IMR-90 (cell line): ENCODE data around the gene MRPL23. TPM values are rescaled to one million over a fixed set of nuclear protein-coding genes. Genes with fewer than 3 reads are reported as not detected.

Source experiments
- ATAC-seq: fragments of 200-7000 bp; cut with Tn5 transposase; 2 replicates; pipeline ENCODE4 v1.9.1; 2020; ENCODE audit warnings: low read depth, mild to moderate bottlenecking, moderate library complexity
- BruUV-seq: library from RNA; stranded (reverse); fragments of 400-500 nt; replicated peaks from 2 replicates; lab custom pipeline; 2021; lab: Mats Ljungman, UMichigan
- CTCF ChIA-PET: fragments of 300-600 bp; formaldehyde crosslinking; extraction: SDS; loops from one replicate; lab custom pipeline; 2021; ENCODE audit warnings: antibody characterized with exemption; lab: Yijun Ruan, JAX
- POLR2A ChIA-PET: fragments of 300-600 bp; sonication (Branson Sonifier 250); formaldehyde crosslinking; loops from one replicate; lab custom pipeline; 2022; ENCODE audit warnings: antibody characterized with exemption; ENCODE audit not compliant: unreplicated experiment; lab: Charles Lee
- DNase-seq: peaks from one replicate; pipeline ENCODE4 v3.0.0; 2013
- H2AFZ ChIP-seq: replicated peaks from 2 replicates; pipeline ENCODE3; 2013; ENCODE audit warnings: low read length, mild to moderate bottlenecking; ENCODE audit not compliant: poor library complexity
- H2AK5ac ChIP-seq: 2 replicates; pipeline ENCODE4 v1.6.1; 2013; ENCODE audit warnings: low read depth, low read length, inconsistent platforms
- H2AK9ac ChIP-seq: replicated peaks from 2 replicates; pipeline ENCODE3; 2013; ENCODE audit warnings: mild to moderate bottlenecking, low read depth, low read length, moderate library complexity; ENCODE audit not compliant: poor library complexity
- H2BK120ac ChIP-seq: 2 replicates; pipeline ENCODE4 v1.6.1; 2013; ENCODE audit warnings: low read depth, low read length, inconsistent platforms
- H2BK15ac ChIP-seq: 3 replicates; pipeline ENCODE4 v1.6.1; 2013; ENCODE audit warnings: low read depth, low read length, inconsistent platforms
- H2BK20ac ChIP-seq: 2 replicates; pipeline ENCODE4 v1.6.1; 2013; ENCODE audit warnings: low read depth, mild to moderate bottlenecking, inconsistent platforms, low read length, moderate library complexity
- H2BK5ac ChIP-seq: 2 replicates; pipeline ENCODE4 v1.6.1; 2013; ENCODE audit warnings: mild to moderate bottlenecking, low read depth, low read length, inconsistent platforms; ENCODE audit not compliant: poor library complexity, severe bottlenecking
- H3K14ac ChIP-seq: replicated peaks from 2 replicates; pipeline ENCODE4 v1.6.1; 2013; ENCODE audit warnings: low read depth, low read length, inconsistent platforms
- H3K18ac ChIP-seq: 2 replicates; pipeline ENCODE4 v1.6.1; 2013; ENCODE audit warnings: low read depth, low read length, control low read depth
- H3K23ac ChIP-seq: 2 replicates; pipeline ENCODE4 v1.6.1; 2013; ENCODE audit warnings: low read depth, low read length, inconsistent platforms
- H3K27ac ChIP-seq: 2 replicates; pipeline ENCODE4 v1.5.1; 2013; ENCODE audit warnings: mild to moderate bottlenecking, control low read depth, low read length; ENCODE audit not compliant: insufficient read depth
- H3K27me3 ChIP-seq: 2 replicates; pipeline ENCODE4 v1.6.1; 2013; ENCODE audit warnings: low read length; ENCODE audit not compliant: control insufficient read depth, insufficient read depth
- H3K36me3 ChIP-seq: 2 replicates; pipeline ENCODE4 v1.6.1; 2013; ENCODE audit warnings: low read length, mixed read lengths; ENCODE audit not compliant: control insufficient read depth, insufficient read depth
- H3K4ac ChIP-seq: 2 replicates; pipeline ENCODE4 v1.6.1; 2013; ENCODE audit warnings: low read depth, low read length, inconsistent platforms
- H3K4me1 ChIP-seq: 2 replicates; pipeline ENCODE4 v1.6.1; 2013; ENCODE audit warnings: low read length, mixed read lengths; ENCODE audit not compliant: control insufficient read depth, insufficient read depth
- H3K4me2 ChIP-seq: 2 replicates; pipeline ENCODE4 v1.6.1; 2013; ENCODE audit warnings: low read depth, mild to moderate bottlenecking, control low read depth, low read length, moderate library complexity
- H3K4me3 ChIP-seq: 2 replicates; pipeline ENCODE4 v1.5.1; 2013; ENCODE audit warnings: low read depth, mild to moderate bottlenecking, control low read depth, low read length, moderate library complexity; ENCODE audit not compliant: insufficient read depth
- H3K56ac ChIP-seq: 2 replicates; pipeline ENCODE4 v1.6.1; 2013; ENCODE audit warnings: low read length, inconsistent platforms; ENCODE audit not compliant: insufficient read depth; ENCODE audit errors: extremely low read depth
- H3K79me1 ChIP-seq, 2 experiments: 2 replicates each; pipeline ENCODE4 v1.6.1; 2013; ENCODE audit warnings: low read length in 2 of 2, inconsistent platforms in 1 of 2, low read depth in 1 of 2
- H3K9ac ChIP-seq: 2 replicates; pipeline ENCODE4 v1.6.1; 2013; ENCODE audit warnings: low read depth, low read length, control low read depth
- H3K9me1 ChIP-seq: 2 replicates; pipeline ENCODE4 v1.6.1; 2013; ENCODE audit warnings: low read length, inconsistent platforms; ENCODE audit not compliant: insufficient read depth
- H3K9me3 ChIP-seq: 2 replicates; pipeline ENCODE4 v1.6.1; 2013; ENCODE audit warnings: low read length; ENCODE audit not compliant: control insufficient read depth, insufficient read depth
- H4K20me1 ChIP-seq: 2 replicates; pipeline ENCODE4 v1.6.1; 2013; ENCODE audit warnings: low read length, inconsistent platforms; ENCODE audit not compliant: insufficient read depth
- H4K5ac ChIP-seq: 2 replicates; pipeline ENCODE4 v1.6.1; 2013; ENCODE audit warnings: mild to moderate bottlenecking, low read depth, low read length, control low read depth
- H4K8ac ChIP-seq, 2 experiments: 2 replicates each; pipeline ENCODE4 v1.6.1; 2013; ENCODE audit warnings: low read depth in 2 of 2, low read length in 2 of 2, control low read depth in 1 of 2, inconsistent platforms in 1 of 2
- H4K91ac ChIP-seq: 2 replicates; pipeline ENCODE4 v1.6.1; 2013; ENCODE audit warnings: low read depth, low read length, inconsistent platforms; ENCODE audit not compliant: insufficient read depth
- BHLHE40 ChIP-seq: fragments of 150-350 bp; IDR thresholded peaks from 2 replicates; pipeline ENCODE4 v1.6.1; 2016; ENCODE audit warnings: mild to moderate bottlenecking, low read depth, low read length
- CEBPB ChIP-seq: IDR thresholded peaks from 2 replicates; pipeline ENCODE4 v1.6.1; 2012; ENCODE audit warnings: low read depth, low read length, improper control_type of control experiment
- CHD1 ChIP-seq: IDR thresholded peaks from 2 replicates; pipeline ENCODE4 v1.6.1; 2012; ENCODE audit warnings: low read depth, low read length, improper control_type of control experiment
- ELK1 ChIP-seq: fragments of 150-350 bp; IDR thresholded peaks from 2 replicates; pipeline ENCODE4 v1.6.1; 2016; ENCODE audit warnings: low read depth, mild to moderate bottlenecking, low read length, moderate library complexity, borderline replicate concordance
- FOS ChIP-seq: fragments of 150-350 bp; IDR thresholded peaks from 2 replicates; pipeline ENCODE4 v1.6.1; 2016; ENCODE audit warnings: low read depth, low read length
- MAFK ChIP-seq: IDR thresholded peaks from 2 replicates; pipeline ENCODE4 v1.6.1; 2012; ENCODE audit warnings: low read depth, low read length, improper control_type of control experiment
- MAZ ChIP-seq: IDR thresholded peaks from 2 replicates; pipeline ENCODE4 v1.6.1; 2012; ENCODE audit warnings: low read depth, mild to moderate bottlenecking, low read length, improper control_type of control experiment, moderate library complexity, borderline replicate concordance
- MXI1 ChIP-seq: IDR thresholded peaks from 2 replicates; pipeline ENCODE4 v1.6.1; 2012; ENCODE audit warnings: low read depth, mild to moderate bottlenecking, low read length, moderate library complexity, borderline replicate concordance
- POLR2A ChIP-seq: IDR thresholded peaks from 2 replicates; pipeline ENCODE4 v1.6.1; 2012; ENCODE audit warnings: mild to moderate bottlenecking, low read depth, low read length
- RAD21 ChIP-seq: IDR thresholded peaks from 2 replicates; pipeline ENCODE4 v1.6.1; 2012; ENCODE audit warnings: low read length, improper control_type of control experiment
- RCOR1 ChIP-seq: IDR thresholded peaks from 2 replicates; pipeline ENCODE4 v1.6.1; 2012; ENCODE audit warnings: mild to moderate bottlenecking, low read length, improper control_type of control experiment; ENCODE audit not compliant: insufficient replicate concordance
- RFX5 ChIP-seq: IDR thresholded peaks from 2 replicates; pipeline ENCODE4 v1.8.0; 2012; ENCODE audit warnings: low read depth, mild to moderate bottlenecking, low read length, moderate library complexity
- WGBS, 2 experiments: methylation state at CpG; one replicate each; pipeline versions ENCODE4 v1.1.5 to v1.1.7; 2013; ENCODE audit warnings: missing lambda C conversion rate in 2 of 2; ENCODE audit not compliant: insufficient read length in 1 of 2; ENCODE audit errors: extremely low coverage in 2 of 2; 5-methylcytosine and 5-hydroxymethylcytosine counted together
- dilution Hi-C: fragments of 300-500 bp; cut with HindIII; formaldehyde crosslinking; loops from one replicate; pipeline ENCODE4 v1.14.3; 2018; ENCODE audit warnings: low sequenced_read_pairs; ENCODE audit not compliant: unreplicated experiment
- in situ Hi-C: fragments of 300-500 bp; cut with MboI; formaldehyde crosslinking; loops from 3 replicates; pipeline ENCODE4 v1.14.3; 2019; ENCODE audit warnings: low sequenced_read_pairs, inconsistent platforms, mixed read lengths
- intact Hi-C: fragments of 100-400 bp; cut with micrococcal nuclease; formaldehyde crosslinking; loops from 2 replicates; pipeline ENCODE4 v1.10.0; 2022
- polyA plus RNA-seq, 3 experiments: library from polyadenylated mRNA; depleted of rRNA; stranded (reverse); fragments of >200 nt; gene quantifications; 2 replicates each; pipeline ENCODE4 v1.2.3, GENCODE V29; 2012; ENCODE audit warnings: low replicate concordance in 1 of 3
- total RNA-seq: library from RNA; depleted of rRNA; stranded (reverse); fragments of >200 nt; gene quantifications from 2 replicates; pipeline ENCODE4 v1.2.3, GENCODE V29; 2012

The MRPL23 gene
- total and polyA plus RNA-seq, 2 of the 4 experiments (the other 2 are of a cell fraction), result 68.4 to 114 TPM

- dilution Hi-C loops (no loop called here), intact Hi-C loops (no loop called here), in situ Hi-C loops (no loop called here)
- Histone ChIP-seq H2BK15ac (no peak overlapping the region), H3K79me1 (no peaks in the 10 kb centered on the region), H3K23ac (no peak overlapping the region), H4K5ac (no peak overlapping the region), H2BK20ac (no peak overlapping the region), H3K9ac (no peak overlapping the region), H3K36me3 (no peaks in the 10 kb centered on the region), H2BK120ac (no peak overlapping the region), H3K4me3 (no peak overlapping the region), H3K9me1 (no peaks in the 10 kb centered on the region), H3K27me3 (peaks cover 14% of the 10 kb centered on the region; the same call in 1 of the 2 replicates), H3K4me1 (no peaks in the 10 kb centered on the region), H4K8ac (no peak overlapping the region), H3K14ac (no peak overlapping the region), H4K91ac (no peak overlapping the region), H2AK9ac (no peak overlapping the region), H2BK5ac (no peak overlapping the region), H2AK5ac (no peak overlapping the region), H3K4ac (no peak overlapping the region), H4K20me1 (no peaks in the 10 kb centered on the region), H2AFZ (no peak overlapping the region), H3K18ac (no peak overlapping the region), H3K4me2 (no peak overlapping the region), H3K9me3 (no peaks in the 10 kb centered on the region), H3K56ac (no peak overlapping the region), H3K27ac (no peak overlapping the region)
- CTCF ChIA-PET, result no interaction called here
- TF ChIP-seq RCOR1, result no peak
- no peak for TF ChIP-seq BHLHE40
- no peak for TF ChIP-seq POLR2A
- TF ChIP-seq CEBPB, result no peak
- no peak for TF ChIP-seq MXI1
- TF ChIP-seq MAZ, result no peak
- TF ChIP-seq MAFK, result no peak
- no peak for TF ChIP-seq CHD1
- no peak for TF ChIP-seq RFX5
- TF ChIP-seq FOS, result no peak
- no peak for TF ChIP-seq ELK1
- TF ChIP-seq RAD21, result no peak
- 100% methylated on average over 2 of the region's 18 CpGs; no CpG with 5 or more reads in 1 of the 2 experiments for WGBS, 2 experiments
- POLR2A ChIA-PET, result no interaction called here
- DNase-seq (no peak), ATAC-seq (no peak)
- no TSS peak for BruUV-seq
Measured at GRCh38 chr11:1933416-1934334, 13.5 kb upstream of the MRPL23 start.
